HepG2 (cell line): Measurements from ENCODE around the gene AP1S3. TPM values are rescaled to one million over a fixed set of nuclear protein-coding genes. Genes with fewer than 3 reads are reported as not detected.

Experiments used
- ATAD3A ChIP-seq: sonication (generic); formaldehyde crosslinking; IDR thresholded peaks from 2 replicates; pipeline ENCODE4 v1.4.0; 2020; ENCODE audit warnings: missing genetic modification reagents
- CHCHD3 ChIP-seq: sonication (generic); formaldehyde crosslinking; IDR thresholded peaks from 2 replicates; pipeline ENCODE4 v1.8.0; 2022; ENCODE audit warnings: mild to moderate bottlenecking, missing genetic modification reagents, moderate library complexity
- FOXK2 ChIP-seq: fragments of 450-650 bp; IDR thresholded peaks from 2 replicates; pipeline ENCODE4 v1.6.1; 2016
- JUNB ChIP-seq: sonication (generic); formaldehyde crosslinking; IDR thresholded peaks from 2 replicates; pipeline ENCODE4 v1.8.0; 2022; ENCODE audit warnings: missing genetic modification reagents, mild to moderate bottlenecking, borderline replicate concordance
- MEIS2 ChIP-seq: sonication (generic); formaldehyde crosslinking; IDR thresholded peaks from 2 replicates; pipeline ENCODE4 v1.9.0; 2021; ENCODE audit warnings: mild to moderate bottlenecking, missing genetic modification reagents
- MNT ChIP-seq: fragments of 450-650 bp; IDR thresholded peaks from 2 replicates; pipeline ENCODE4 v1.6.1; 2016
- NR2C2 ChIP-seq: sonication (generic); formaldehyde crosslinking; IDR thresholded peaks from 2 replicates; pipeline ENCODE4 v1.4.0; 2020; ENCODE audit warnings: missing genetic modification reagents, mild to moderate bottlenecking, moderate library complexity, borderline replicate concordance
- SMYD3 ChIP-seq: sonication (generic); formaldehyde crosslinking; IDR thresholded peaks from 2 replicates; pipeline ENCODE4 v1.8.1; 2023; ENCODE audit warnings: mild to moderate bottlenecking, missing genetic modification reagents
- STAT6 ChIP-seq: sonication (generic); formaldehyde crosslinking; IDR thresholded peaks from 2 replicates; pipeline ENCODE4 v1.4.0; 2020; ENCODE audit warnings: missing genetic modification reagents, mild to moderate bottlenecking, borderline replicate concordance
- WIZ ChIP-seq: sonication (generic); formaldehyde crosslinking; IDR thresholded peaks from 2 replicates; pipeline ENCODE4 v1.5.1; 2020; ENCODE audit warnings: mild to moderate bottlenecking, missing genetic modification reagents
- ZNF10 ChIP-seq: sonication (generic); formaldehyde crosslinking; IDR thresholded peaks from 2 replicates; pipeline ENCODE4 v1.4.0; 2020; ENCODE audit warnings: mild to moderate bottlenecking, low read depth, missing genetic modification reagents, borderline replicate concordance
- ZNF121 ChIP-seq: sonication (generic); formaldehyde crosslinking; IDR thresholded peaks from 2 replicates; pipeline ENCODE4 v1.5.0; 2020; ENCODE audit warnings: mild to moderate bottlenecking, missing genetic modification reagents
- ZNF205 ChIP-seq: IDR thresholded peaks from 2 replicates; pipeline ENCODE4 v1.6.1; 2018; ENCODE audit warnings: missing biosample characterization, missing genetic modification reagents
- ZNF296 ChIP-seq: sonication (generic); formaldehyde crosslinking; conservative IDR thresholded peaks from 2 replicates; pipeline ENCODE4 v1.5.0; 2020; ENCODE audit warnings: mild to moderate bottlenecking, missing genetic modification reagents
- ZNF350 ChIP-seq: sonication (generic); formaldehyde crosslinking; IDR thresholded peaks from 2 replicates; pipeline ENCODE4 v1.4.0; 2020; ENCODE audit warnings: mild to moderate bottlenecking, low read depth, missing genetic modification reagents, borderline replicate concordance
- ZNF639 ChIP-seq: conservative IDR thresholded peaks from 2 replicates; pipeline ENCODE4 v1.6.1; 2018; ENCODE audit warnings: missing genetic modification reagents
- polyA plus RNA-seq, 8 experiments: library from polyadenylated mRNA; depleted of rRNA in 3 of 8; stranded (reverse) in 7 of 8; unstranded in 1 of 8; fragments of >200 nt; fragmentation: Illumina TruSeq in 4 of 8; extraction: Trizol in 4 of 8; gene quantifications; 2 replicates each; pipeline versions ENCODE4 v1.2.1 to v1.2.3, GENCODE V29; 2011 to 2016; ENCODE audit warnings: low read depth in 4 of 8, missing spikeins in 1 of 8, mixed read lengths in 1 of 8; ENCODE audit not compliant: insufficient read depth in 1 of 8
- total RNA-seq, 5 experiments: library from RNA; depleted of rRNA; stranded (reverse); fragments of >200 nt; fragmentation: Illumina TruSeq; extraction: Trizol; gene quantifications; 2 replicates each; pipeline ENCODE4 v1.2.3, GENCODE V29; 2016; ENCODE audit warnings: low read depth in 1 of 5
- TF ChIP-seq, protein P1 (sequence below): sonication (generic); formaldehyde crosslinking; IDR thresholded peaks from 2 replicates; pipeline ENCODE4 v1.4.0; 2020; ENCODE audit warnings: missing genetic modification reagents, borderline replicate concordance
- TF ChIP-seq, protein P2 (sequence below): IDR thresholded peaks from 2 replicates; pipeline ENCODE4 v1.6.1; 2018; ENCODE audit warnings: missing genetic modification reagents

Gene AP1S3
- total and polyA plus RNA-seq, 2 of the 13 experiments (the other 11 are each of a cell fraction or from before 2014, with no cell fraction given): 3.0 to 16.3 TPM

GRCh38 chr2:223860809-223861738 lies 23.7 kb upstream of the AP1S3 start (continued):
- TF ChIP-seq ATAD3A (CRISPR knock-in tag): no peak
- TF ChIP-seq JUNB: peak; percentile 82; the same call in 1 of the 2 replicates
- no peak for TF ChIP-seq STAT6
- TF ChIP-seq ZNF10 (CRISPR knock-in tag): no peak
- no peak for TF ChIP-seq MEIS2 (CRISPR knock-in tag)
- TF ChIP-seq WIZ: no peak
- no peak for TF ChIP-seq NR2C2 (CRISPR knock-in tag)
- TF ChIP-seq ZNF121: peak; percentile 47; the same call in 1 of the 2 replicates
- no peak for TF ChIP-seq CHCHD3 (CRISPR knock-in tag)
- TF ChIP-seq ZNF205 (CRISPR knock-in tag): 0 out of 2 replicates have a peak, but pooled peaks have one; percentile 27
- TF ChIP-seq, protein P1, sequence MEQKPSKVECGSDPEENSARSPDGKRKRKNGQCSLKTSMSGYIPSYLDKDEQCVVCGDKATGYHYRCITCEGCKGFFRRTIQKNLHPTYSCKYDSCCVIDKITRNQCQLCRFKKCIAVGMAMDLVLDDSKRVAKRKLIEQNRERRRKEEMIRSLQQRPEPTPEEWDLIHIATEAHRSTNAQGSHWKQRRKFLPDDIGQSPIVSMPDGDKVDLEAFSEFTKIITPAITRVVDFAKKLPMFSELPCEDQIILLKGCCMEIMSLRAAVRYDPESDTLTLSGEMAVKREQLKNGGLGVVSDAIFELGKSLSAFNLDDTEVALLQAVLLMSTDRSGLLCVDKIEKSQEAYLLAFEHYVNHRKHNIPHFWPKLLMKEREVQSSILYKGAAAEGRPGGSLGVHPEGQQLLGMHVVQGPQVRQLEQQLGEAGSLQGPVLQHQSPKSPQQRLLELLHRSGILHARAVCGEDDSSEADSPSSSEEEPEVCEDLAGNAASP: peak; percentile 35; the same call in 1 of the 2 replicates
- TF ChIP-seq ZNF296 (CRISPR knock-in tag): no peak
- no peak for TF ChIP-seq MNT
- TF ChIP-seq ZNF639 (CRISPR knock-in tag): no peak
- TF ChIP-seq FOXK2: no peak
- TF ChIP-seq ZNF350 (CRISPR knock-in tag): peak; percentile 64; the same call in 1 of the 2 replicates
- no peak for TF ChIP-seq SMYD3 (CRISPR knock-in tag)
- TF ChIP-seq, protein P2, sequence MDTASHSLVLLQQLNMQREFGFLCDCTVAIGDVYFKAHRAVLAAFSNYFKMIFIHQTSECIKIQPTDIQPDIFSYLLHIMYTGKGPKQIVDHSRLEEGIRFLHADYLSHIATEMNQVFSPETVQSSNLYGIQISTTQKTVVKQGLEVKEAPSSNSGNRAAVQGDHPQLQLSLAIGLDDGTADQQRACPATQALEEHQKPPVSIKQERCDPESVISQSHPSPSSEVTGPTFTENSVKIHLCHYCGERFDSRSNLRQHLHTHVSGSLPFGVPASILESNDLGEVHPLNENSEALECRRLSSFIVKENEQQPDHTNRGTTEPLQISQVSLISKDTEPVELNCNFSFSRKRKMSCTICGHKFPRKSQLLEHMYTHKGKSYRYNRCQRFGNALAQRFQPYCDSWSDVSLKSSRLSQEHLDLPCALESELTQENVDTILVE: peak; percentile 83
